Neuronal stem cell (in vitro differentiated cells): ENCODE data around the gene GPR132.
A peak's percentile ranks its signal among the peaks of the same experiment; 100 is the strongest.

ENCODE experiments used
- DNase-seq: peaks from one replicate; pipeline ENCODE4 v3.0.0-alpha.2; 2013; ENCODE audit warnings: low spot score
- H2AFZ ChIP-seq: one replicate; pipeline ENCODE4 v1.6.1; 2013; ENCODE audit warnings: mild to moderate bottlenecking, low read length, inconsistent platforms
- H2AK5ac ChIP-seq: 2 replicates; pipeline ENCODE4 v1.6.1; 2013; ENCODE audit warnings: low read depth, mild to moderate bottlenecking, inconsistent platforms, low read length, moderate library complexity, mixed read lengths
- H2BK120ac ChIP-seq: 2 replicates; pipeline ENCODE4 v1.6.1; 2013; ENCODE audit warnings: low read depth, mild to moderate bottlenecking, inconsistent platforms, low read length, moderate library complexity, mixed read lengths
- H2BK12ac ChIP-seq: one replicate; pipeline ENCODE4 v1.6.1; 2013; ENCODE audit warnings: low read length, inconsistent platforms
- H2BK15ac ChIP-seq: 2 replicates; pipeline ENCODE4 v1.6.1; 2013; ENCODE audit warnings: mild to moderate bottlenecking, low read length, inconsistent platforms, mixed read lengths
- H2BK5ac ChIP-seq: one replicate; pipeline ENCODE4 v1.6.1; 2013; ENCODE audit warnings: inconsistent platforms, mild to moderate bottlenecking, low read length, moderate library complexity
- H3K14ac ChIP-seq: one replicate; pipeline ENCODE4 v1.6.1; 2013; ENCODE audit warnings: low read length, inconsistent platforms
- H3K18ac ChIP-seq: 2 replicates; pipeline ENCODE4 v1.6.1; 2013; ENCODE audit warnings: low read length, inconsistent platforms
- H3K23ac ChIP-seq: 2 replicates; pipeline ENCODE4 v1.6.1; 2013; ENCODE audit warnings: low read depth, mild to moderate bottlenecking, mixed read lengths, low read length, inconsistent platforms; ENCODE audit not compliant: poor library complexity
- H3K27ac ChIP-seq: replicated peaks from 3 replicates; pipeline ENCODE4 v1.5.1; 2013; ENCODE audit warnings: low read length, inconsistent platforms
- H3K27me3 ChIP-seq, 3 experiments: 2 replicates each; pipeline ENCODE4 v1.6.1; 2013; ENCODE audit warnings: low read length in 3 of 3, mild to moderate bottlenecking in 2 of 3, inconsistent platforms in 1 of 3, low read depth in 1 of 3, mixed read lengths in 1 of 3, moderate library complexity in 1 of 3; ENCODE audit not compliant: control insufficient read depth in 3 of 3, insufficient read depth in 3 of 3
- H3K36me3 ChIP-seq, 2 donors: replicated peaks in 1 of 2; 2 replicates each; pipeline ENCODE4 v1.6.1; 2013; ENCODE audit warnings: low read length in 2 of 2; ENCODE audit not compliant: control insufficient read depth in 2 of 2, insufficient read depth in 2 of 2
- H3K4ac ChIP-seq: 2 replicates; pipeline ENCODE4 v1.6.1; 2013; ENCODE audit warnings: inconsistent platforms, mild to moderate bottlenecking, low read length, moderate library complexity
- H3K4me1 ChIP-seq, 2 donors: 1 replicate in 1 of 2; 2 replicates in 1 of 2; pipeline ENCODE4 v1.6.1; 2013; ENCODE audit warnings: low read length in 2 of 2, low read depth in 1 of 2; ENCODE audit not compliant: control insufficient read depth in 2 of 2, insufficient read depth in 1 of 2
- H3K4me2 ChIP-seq: one replicate; pipeline ENCODE4 v1.6.1; 2013; ENCODE audit warnings: mild to moderate bottlenecking, low read length, inconsistent platforms; ENCODE audit not compliant: insufficient read depth, poor library complexity, severe bottlenecking
- H3K4me3 ChIP-seq, 2 donors: 2 replicates each; pipeline ENCODE4 v1.5.1; 2013; ENCODE audit warnings: low read length in 2 of 2, mild to moderate bottlenecking in 2 of 2, inconsistent platforms in 1 of 2, moderate library complexity in 1 of 2
- H3K79me1 ChIP-seq: one replicate; pipeline ENCODE4 v1.6.1; 2013; ENCODE audit warnings: low read depth, mild to moderate bottlenecking, inconsistent platforms, low read length, moderate library complexity
- H3K9ac ChIP-seq: one replicate; pipeline ENCODE4 v1.6.1; 2013; ENCODE audit warnings: mild to moderate bottlenecking, low read depth, low read length, inconsistent platforms; ENCODE audit not compliant: poor library complexity
- H3K9me3 ChIP-seq, 2 donors: replicated peaks in 1 of 2; 2 replicates each; pipeline versions ENCODE3 to v1.6.1; 2013; ENCODE audit warnings: low read length in 2 of 2, mild to moderate bottlenecking in 2 of 2, inconsistent platforms in 1 of 2, low read depth in 1 of 2, mixed read lengths in 1 of 2, moderate library complexity in 1 of 2; ENCODE audit not compliant: control insufficient read depth in 2 of 2, insufficient read depth in 1 of 2
- H4K8ac ChIP-seq: one replicate; pipeline ENCODE4 v1.6.1; 2013; ENCODE audit warnings: low read depth, mild to moderate bottlenecking, inconsistent platforms, low read length, moderate library complexity
- H4K91ac ChIP-seq: one replicate; pipeline ENCODE4 v1.6.1; 2013; ENCODE audit warnings: low read length, low read depth, mild to moderate bottlenecking, inconsistent platforms; ENCODE audit not compliant: poor library complexity
- WGBS, 2 donors: extraction: QIAGEN DNeasy Blood & Tissue Kit; methylation state at CpG; one replicate each; pipeline ENCODE4 v1.1.7; 2013; ENCODE audit warnings: missing lambda C conversion rate in 2 of 2, mixed read lengths in 1 of 2; ENCODE audit not compliant: insufficient read length in 2 of 2, insufficient replicate concordance in 1 of 2; ENCODE audit errors: extremely low coverage in 2 of 2; 5-methylcytosine and 5-hydroxymethylcytosine counted together

GPR132 gene

DNA sequence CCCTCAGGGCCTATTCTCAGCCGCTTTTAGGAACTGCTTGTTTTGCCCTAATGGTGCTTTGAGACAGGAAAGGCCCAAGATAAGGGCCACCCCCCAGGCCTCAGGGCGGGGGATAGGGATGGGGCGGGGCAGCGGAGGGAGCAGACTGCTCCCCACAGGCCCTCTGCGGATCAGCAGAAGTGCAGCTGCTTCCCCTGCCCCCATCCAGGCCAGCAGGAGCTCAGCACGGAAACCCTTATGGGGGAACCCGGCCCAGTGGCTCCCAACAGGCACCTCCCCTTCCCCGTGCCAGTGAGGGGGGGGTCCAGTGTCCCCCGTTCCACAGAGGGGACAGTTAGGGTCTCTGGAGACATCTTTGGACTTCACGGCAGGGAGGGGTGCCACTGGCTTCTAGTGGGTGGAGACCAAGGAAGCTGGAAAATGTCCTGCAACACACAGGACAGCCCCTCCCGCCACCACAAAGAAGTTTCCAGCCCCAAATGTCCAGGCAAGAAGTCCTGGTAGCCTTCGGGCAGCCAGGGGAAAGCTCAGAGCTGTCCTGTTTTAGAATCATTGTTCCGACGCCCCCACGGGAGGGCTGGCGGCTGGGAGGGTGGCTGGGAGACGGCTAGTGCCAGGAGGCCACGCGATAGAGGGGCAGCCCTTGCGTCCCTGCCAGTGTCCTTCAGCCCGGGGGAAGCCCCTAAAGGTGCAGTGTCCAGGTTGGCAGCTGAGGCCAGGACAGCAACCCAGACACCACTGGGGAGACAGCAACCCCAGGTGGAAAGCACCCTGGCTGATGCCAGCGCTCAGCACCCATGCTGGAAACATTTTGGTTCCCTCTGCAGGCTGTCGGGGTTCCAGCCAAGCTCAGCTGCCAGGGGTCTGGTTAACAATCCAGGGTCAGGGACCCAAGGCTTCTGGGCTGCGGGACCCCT lies 10.4 kb upstream of the GPR132 start:
- peak overlapping the region; percentile 91 for H2BK15ac ChIP-seq

DNA sequence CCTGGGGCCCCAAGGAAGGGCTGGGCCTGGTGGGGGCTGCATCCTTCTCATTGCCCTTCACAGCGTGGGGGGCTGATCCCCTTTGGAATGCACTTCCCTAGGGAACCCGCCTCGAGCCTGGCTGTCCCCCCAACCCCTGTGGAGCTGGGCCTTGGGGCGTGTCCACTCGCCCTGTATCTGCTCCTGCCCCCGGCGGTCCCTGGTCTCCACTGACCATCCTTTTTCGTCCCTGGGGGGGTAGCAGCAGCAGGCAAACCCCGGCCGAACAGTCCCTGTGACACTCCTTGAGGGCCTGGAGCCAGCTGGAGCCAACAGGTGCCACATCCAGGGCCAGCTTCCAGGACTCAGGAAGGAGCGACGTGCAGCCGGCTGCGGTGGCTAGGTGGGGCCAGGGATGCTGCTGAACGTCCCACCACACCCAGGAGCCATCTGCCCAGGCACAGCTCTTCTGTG lies 9.4 kb upstream of the GPR132 start:
- no peak overlapping the region for H3K14ac ChIP-seq
- no peak overlapping the region for H4K91ac ChIP-seq
- H3K27ac ChIP-seq: no peak overlapping the region
- H3K9me3 ChIP-seq: peaks cover 0 to 2% of the 10 kb centered on the region in 2 donors
- H3K27me3 ChIP-seq: peaks cover 0 to 18% (median 0%) of the 10 kb centered on the region in 3 experiments
- DNase-seq: no peak
- peaks cover 1% of the 10 kb centered on the region for H3K79me1 ChIP-seq
- H3K18ac ChIP-seq: peak overlapping the region; percentile 94
- no peak overlapping the region for H3K4ac ChIP-seq
- no peak overlapping the region for H2AFZ ChIP-seq
- H2AK5ac ChIP-seq: peak overlapping the region; percentile 88
- H3K4me2 ChIP-seq: no peak overlapping the region
- no peak overlapping the region for H3K4me3 ChIP-seq
- H3K9ac ChIP-seq: peak overlapping the region; percentile 70
- no CpG with 5 or more reads among the region's 15 CpGs for WGBS, 2 donors
- H3K4me1 ChIP-seq: peaks cover 6 to 15% of the 10 kb centered on the region in 2 donors
- H3K36me3 ChIP-seq: no peaks in the 10 kb centered on the region
- peak overlapping the region; percentile 88 for H2BK5ac ChIP-seq
- H3K23ac ChIP-seq: peak overlapping the region; percentile 29
- peak overlapping the region; percentile 47 for H2BK12ac ChIP-seq
- no peak overlapping the region for H4K8ac ChIP-seq
- peak overlapping the region; percentile 46 for H2BK15ac ChIP-seq
- H2BK120ac ChIP-seq: peak overlapping the region; percentile 97

More for the DNA sequence above, 10.4 kb upstream of the GPR132 start:
- DNase-seq: no peak
- Histone ChIP-seq H2AK5ac (peak overlapping the region; percentile 54), H3K14ac (peak overlapping the region; percentile 90), H3K4me3 (no peak overlapping the region), H3K79me1 (peaks cover 1% of the 10 kb centered on the region), H3K9ac (peak overlapping the region; percentile 30), H3K18ac (peak overlapping the region; percentile 93), H2BK12ac (peak overlapping the region; percentile 24), H3K4me2 (no peak overlapping the region), H3K4me1 (peaks cover 6 to 15% of the 10 kb centered on the region in 2 donors), H3K4ac (peak overlapping the region; percentile 69), H3K9me3 (peaks cover 0 to 5% of the 10 kb centered on the region in 2 donors), H4K91ac (no peak overlapping the region), H3K23ac (no peak overlapping the region), H2BK120ac (peak overlapping the region; percentile 81), H3K27ac (peak overlapping the region; percentile 43), H3K36me3 (no peaks in the 10 kb centered on the region), H4K8ac (no peak overlapping the region), H2AFZ (peak overlapping the region; percentile 82), H2BK5ac (peak overlapping the region; percentile 82), H3K27me3 (peaks cover 0 to 18% (median 0%) of the 10 kb centered on the region in 3 experiments)
- no CpG with 5 or more reads among the region's 24 CpGs for WGBS, 2 donors

DNA sequence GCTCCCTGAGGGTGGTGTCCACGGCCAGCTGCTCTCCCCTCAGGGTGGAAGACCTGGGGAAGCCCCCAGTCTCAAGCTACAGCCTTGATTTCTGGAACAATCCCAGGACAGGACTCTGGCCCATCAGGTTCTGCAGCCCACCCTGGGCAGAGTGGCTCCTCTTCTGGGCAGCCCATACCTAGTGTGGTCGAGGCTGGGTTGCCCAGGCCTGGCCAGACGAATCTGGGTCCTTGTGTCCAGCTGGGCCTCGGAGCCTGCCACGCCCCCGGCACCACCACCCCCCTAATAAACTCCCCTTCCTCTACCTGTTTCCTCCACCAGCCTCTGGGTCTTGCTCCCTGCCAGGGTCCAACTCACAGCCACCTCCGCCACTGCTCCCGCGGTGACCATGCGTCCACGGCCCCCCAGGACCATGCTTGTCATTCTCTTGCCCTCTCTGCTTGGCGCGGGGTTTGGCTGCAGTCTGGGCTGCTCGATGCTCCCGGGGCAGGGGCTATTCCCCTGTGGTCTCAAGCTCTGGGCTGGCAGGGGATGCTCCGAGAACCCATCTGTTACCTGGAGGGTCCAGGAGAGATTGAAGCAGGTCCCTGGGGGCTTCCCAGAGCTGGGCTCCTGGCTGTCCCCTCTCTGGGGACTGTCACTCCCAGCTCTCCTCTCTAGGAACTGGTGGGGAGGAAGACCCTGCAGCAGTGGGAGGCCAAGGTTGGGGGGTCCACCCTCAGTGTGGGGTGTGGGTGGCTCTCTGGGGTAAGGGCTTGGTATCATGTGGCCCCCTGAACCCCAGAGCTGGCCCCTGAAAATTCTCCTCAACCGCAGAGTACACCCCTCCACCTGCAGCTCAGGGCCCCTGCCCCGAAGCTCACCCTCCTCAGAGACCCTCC lies 8.7 kb upstream of the GPR132 start:
- H4K91ac ChIP-seq: no peak overlapping the region
- no peak overlapping the region for H2AFZ ChIP-seq
- no peak for DNase-seq
- no peak overlapping the region for H3K9ac ChIP-seq
- H4K8ac ChIP-seq: no peak overlapping the region
- H3K27ac ChIP-seq: no peak overlapping the region
- H3K23ac ChIP-seq: peak overlapping the region; percentile 6
- no CpG with 5 or more reads among the region's 18 CpGs for WGBS, 2 donors
- peaks cover 0 to 2% of the 10 kb centered on the region in 2 donors for H3K9me3 ChIP-seq
- peak overlapping the region; percentile 88 for H2BK5ac ChIP-seq
- H3K18ac ChIP-seq: peak overlapping the region; percentile 94
- H3K14ac ChIP-seq: no peak overlapping the region
- H3K79me1 ChIP-seq: peaks cover 1% of the 10 kb centered on the region
- peaks cover 0 to 18% (median 0%) of the 10 kb centered on the region in 3 experiments for H3K27me3 ChIP-seq
- H3K36me3 ChIP-seq: no peaks in the 10 kb centered on the region
- H2BK120ac ChIP-seq: peak overlapping the region; percentile 97
- H3K4me1 ChIP-seq: peaks cover 6 to 15% of the 10 kb centered on the region in 2 donors
- peak overlapping the region; percentile 3 for H3K4ac ChIP-seq
- peak overlapping the region; percentile 82 for H2BK12ac ChIP-seq
- H2AK5ac ChIP-seq: peak overlapping the region; percentile 96
- H2BK15ac ChIP-seq: peak overlapping the region; percentile 97
- H3K4me3 ChIP-seq: no peak overlapping the region
- no peak overlapping the region for H3K4me2 ChIP-seq
